Urothelium cell line (cell line): ENCODE measurements around the gene YPEL1.
"Not testable (repeated sequence)": the region's sequence is repeated elsewhere in the genome, so short reads cannot be mapped to it uniquely, and the experiment has no call there.

Experiments used
- DNase-seq: peaks from one replicate; pipeline ENCODE4 v3.0.0; 2011; ENCODE audit warnings: low spot score, mixed read lengths
- FAIRE-seq: peaks from 2 replicates; lab custom pipeline; 2011; peaks lifted over from hg19 to GRCh38; lab: Jason Lieb, UNC

YPEL1 gene

DNA sequence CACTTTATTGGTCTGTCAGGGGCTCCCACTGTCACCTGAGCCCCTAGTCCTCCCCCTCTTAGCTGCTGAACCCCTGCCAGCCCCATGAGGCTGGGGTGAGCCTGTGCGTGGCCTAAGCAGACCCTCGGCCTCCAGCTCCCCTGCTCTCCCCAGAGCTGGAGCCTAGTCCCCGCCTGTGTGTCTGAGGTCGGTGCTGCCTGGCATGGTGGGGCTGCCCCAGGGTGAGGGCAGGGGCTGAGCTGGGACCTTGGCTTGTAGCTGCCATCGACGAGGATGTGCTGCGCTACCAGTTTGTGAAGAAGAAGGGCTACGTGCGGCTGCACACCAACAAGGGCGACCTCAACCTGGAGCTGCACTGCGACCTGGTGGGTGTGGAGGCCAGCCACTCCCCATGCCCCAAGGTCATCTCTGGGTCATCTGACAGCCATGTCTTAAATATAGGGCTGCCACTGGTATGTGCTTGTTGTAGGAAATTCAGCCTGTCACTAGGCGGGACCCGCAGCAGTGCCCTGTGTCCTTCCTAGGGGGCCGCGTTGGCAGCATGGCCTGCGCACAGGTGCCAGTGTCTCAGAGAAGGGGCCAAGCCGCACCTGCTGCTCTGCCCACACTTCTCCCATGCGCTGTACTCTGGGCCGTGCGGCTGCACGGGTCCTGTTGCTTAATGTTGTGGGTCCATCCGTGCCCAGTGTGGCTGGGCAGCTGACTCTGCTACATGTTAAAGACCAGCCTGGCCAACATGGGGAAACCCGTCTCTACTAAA is 48.8 kb downstream of the YPEL1 start:
- FAIRE-seq (peak; percentile 52), DNase-seq (no peak)

- DNase-seq (no peak), FAIRE-seq (no peak)
Observed at GRCh38 chr22:21686193-21686608, 49.4 kb downstream of the YPEL1 start.

GRCh38 chr22:21685164-21685513 is 50.5 kb downstream of the YPEL1 start:
- no peak for FAIRE-seq
- DNase-seq = no peak

DNA sequence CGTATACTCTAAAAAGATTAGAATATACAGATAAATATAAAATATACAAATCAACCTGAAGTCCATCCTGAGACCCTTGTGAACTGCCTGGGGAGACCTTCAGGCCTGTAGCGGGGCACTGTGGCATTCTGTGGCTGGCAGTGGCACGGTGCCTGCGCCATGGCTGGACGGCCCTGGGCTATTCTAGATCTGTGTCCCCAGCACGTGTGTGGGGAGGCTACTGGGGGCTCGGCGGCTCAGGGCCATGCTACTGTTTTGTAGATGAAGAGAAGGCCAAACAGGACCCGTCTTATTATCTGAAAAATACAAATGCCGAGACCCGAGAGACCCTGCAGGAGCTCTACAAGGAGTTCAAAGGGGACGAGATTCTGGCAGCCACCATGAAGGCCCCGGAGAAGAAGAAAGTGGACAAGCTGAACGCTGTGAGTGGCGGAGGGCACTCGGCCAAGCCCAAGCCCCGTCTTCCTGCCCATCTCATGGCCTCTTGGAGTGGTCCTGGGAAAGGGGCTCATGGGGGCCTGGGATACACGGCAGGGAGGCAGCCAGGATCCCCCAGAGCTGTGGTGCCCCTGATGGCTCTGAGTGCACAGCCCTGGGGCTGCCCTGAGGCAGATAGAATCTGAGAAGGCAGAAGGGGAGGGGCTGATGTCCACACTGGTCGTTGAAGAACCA is 51.0 kb downstream of the YPEL1 start:
- DNase-seq (no peak), FAIRE-seq (no peak)

- FAIRE-seq (no peak), DNase-seq (no peak)
Observed at GRCh38 chr22:21683401-21683811, 52.2 kb downstream of the YPEL1 start.

DNA sequence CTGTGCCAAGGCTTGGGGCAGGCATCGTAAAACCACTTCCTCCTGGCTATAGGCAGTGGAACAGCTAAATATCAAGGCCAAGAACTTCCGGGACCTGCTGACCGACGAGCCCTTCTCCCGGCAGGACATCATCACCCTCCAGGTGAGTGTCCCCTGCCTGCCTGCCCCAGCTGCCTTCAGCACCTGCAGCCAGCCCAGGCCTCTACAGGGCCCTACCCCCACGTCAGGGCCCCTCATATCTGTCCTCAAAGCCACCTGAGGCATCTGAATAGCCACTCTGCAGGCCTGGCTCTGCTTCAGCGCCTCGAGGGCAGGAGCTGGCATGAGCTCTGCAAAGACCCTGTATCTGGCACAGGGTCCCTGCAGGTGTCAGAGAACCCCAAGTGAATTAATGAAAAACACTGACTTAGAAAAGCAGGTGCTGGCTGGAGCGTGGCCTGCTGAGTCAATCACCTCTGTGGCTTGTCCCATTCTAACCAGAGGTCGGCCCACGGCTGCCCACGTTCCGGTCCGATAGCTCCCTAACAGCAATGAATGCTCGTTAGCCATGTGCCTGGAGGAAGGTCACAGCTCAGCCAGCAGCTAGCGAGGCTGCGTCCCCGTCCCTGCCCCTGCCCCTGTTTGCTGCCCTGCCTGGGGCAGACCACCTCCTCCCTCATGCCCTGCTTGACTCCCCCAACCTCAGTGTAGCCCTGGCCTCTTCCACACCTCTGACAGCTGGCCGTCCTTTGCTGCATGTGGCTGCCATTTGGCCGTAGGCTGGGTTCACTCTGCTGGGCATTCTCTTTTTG is 53.0 kb downstream of the YPEL1 start:
- no peak for FAIRE-seq
- no peak for DNase-seq

GRCh38 chr22:21681566-21682370 is 53.8 kb downstream of the YPEL1 start:
- DNase-seq (no peak), FAIRE-seq (peak; percentile 58)

- DNase-seq (no peak), FAIRE-seq (peak; percentile 46)
Observed at GRCh38 chr22:21680830-21681565, 54.6 kb downstream of the YPEL1 start.

DNA sequence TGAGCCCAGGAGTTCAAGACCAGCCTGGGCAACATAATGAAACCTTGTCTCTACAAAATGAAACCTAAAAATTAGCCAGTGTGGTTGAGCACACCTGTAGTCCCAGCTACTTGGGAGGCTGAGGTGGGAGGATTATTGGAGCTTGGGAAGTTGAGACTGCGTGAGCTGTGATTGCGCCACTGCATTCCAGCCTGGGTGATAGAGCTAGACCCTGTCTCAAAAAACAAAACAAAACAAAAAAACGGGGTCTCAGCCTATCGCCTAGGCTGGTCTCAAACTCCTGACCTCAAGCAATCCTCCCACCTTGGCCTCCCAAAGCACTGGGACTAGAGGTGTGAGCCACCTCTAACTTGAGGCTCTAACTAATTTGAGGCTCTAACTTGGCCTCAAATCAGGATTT is 56.2 kb downstream of the YPEL1 start:
- DNase-seq (no peak), FAIRE-seq (no peak)

GRCh38 chr22:21678842-21679241 is 56.8 kb downstream of the YPEL1 start:
- FAIRE-seq, DNase-seq: not testable (repeated sequence)

GRCh38 chr22:21677606-21678443 is 57.8 kb downstream of the YPEL1 start:
- peak; percentile 20 for FAIRE-seq
- DNase-seq = no peak

GRCh38 chr22:21674638-21675245 is 60.9 kb downstream of the YPEL1 start:
- DNase-seq (no peak), FAIRE-seq (no peak)

DNA sequence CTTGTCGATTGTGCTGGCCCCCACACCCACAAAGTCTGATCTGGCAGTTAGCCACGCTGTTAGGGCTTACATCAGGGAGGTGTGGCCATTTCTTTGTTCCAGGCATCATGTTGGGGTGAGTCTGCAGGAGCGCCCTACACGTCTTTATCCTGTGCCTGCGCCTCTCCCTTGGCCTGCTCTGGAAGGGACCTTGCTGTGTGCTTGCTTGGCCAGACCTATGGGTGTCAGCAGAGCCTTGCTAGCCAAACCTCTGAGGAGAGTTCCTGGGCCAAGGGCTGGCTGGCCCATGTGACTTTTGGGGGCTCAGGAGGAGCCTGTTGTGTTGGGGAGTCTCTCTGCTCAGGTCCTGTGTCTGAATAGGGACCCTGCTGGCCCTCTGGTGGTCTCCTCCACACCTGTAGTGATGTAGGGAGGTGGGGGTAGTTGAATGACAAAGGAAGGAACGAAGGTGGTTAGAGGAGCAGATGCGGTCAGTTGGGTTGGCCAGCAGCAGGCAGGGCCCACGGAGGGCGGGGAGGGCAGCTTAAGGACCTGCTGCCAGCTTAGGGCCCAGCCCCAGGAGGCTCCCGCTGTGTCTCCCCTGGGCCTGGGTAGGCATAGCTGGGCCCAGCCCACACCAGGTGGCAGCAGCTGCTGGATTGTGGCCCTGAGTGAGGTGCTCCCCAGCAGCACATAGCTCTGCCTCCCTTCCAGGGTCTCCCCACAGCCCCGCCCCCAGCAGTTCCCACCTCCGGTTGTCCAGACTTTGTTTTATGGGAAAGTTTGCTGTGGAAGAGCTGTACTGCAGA is 61.9 kb downstream of the YPEL1 start:
- DNase-seq = no peak

DNA sequence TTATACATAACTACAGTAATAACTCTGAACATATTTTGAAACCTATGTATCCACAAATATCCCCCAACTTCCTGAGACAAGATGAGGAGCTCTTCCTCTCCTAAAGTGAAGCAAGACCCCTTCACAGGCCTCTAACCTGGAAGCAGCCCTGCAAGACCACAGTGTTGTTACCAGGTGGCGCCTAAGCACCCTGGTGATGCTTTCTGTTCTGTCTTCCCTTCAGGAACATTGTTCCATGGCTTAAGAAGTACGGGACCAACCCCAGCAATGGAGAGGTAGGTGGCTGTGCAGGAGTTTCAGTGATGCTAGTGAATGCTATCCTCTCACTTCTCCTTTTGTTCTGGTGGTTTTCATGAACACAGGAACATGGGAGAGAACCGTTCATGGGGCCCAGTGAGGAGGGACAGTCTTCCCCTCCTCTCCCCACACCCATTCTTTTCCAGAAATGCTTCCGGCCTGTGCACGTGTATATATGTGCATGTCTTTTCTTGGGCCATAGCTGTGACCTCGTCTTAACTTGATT is 63.4 kb downstream of the YPEL1 start:
- no peak for DNase-seq
- no peak for FAIRE-seq

More for the DNA sequence above, 61.9 kb downstream of the YPEL1 start:
- no peak for FAIRE-seq

- no peak for FAIRE-seq
- DNase-seq = no peak
Observed at GRCh38 chr22:21669026-21669425, 66.6 kb downstream of the YPEL1 start.

DNA sequence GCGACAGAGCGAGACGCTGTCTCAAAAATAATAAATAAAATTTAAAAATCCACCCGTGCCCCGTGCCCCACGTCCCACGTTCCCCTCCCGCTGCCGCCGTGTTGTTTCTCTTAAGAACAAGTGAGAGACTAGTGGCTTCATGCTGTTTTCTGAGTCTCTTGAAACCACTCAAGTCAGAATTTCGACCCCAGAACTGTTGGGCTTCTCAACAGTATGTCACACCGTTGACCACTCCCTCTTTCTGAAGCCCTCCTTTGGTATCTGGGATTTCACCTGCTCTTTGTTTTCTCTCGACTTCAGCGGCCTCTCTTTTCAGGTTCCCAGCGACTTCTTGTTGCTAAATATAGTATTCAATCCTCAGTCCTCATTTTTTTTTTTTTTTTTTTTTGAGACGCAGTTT is 68.8 kb downstream of the YPEL1 start:
- FAIRE-seq (no peak), DNase-seq (no peak)

DNA sequence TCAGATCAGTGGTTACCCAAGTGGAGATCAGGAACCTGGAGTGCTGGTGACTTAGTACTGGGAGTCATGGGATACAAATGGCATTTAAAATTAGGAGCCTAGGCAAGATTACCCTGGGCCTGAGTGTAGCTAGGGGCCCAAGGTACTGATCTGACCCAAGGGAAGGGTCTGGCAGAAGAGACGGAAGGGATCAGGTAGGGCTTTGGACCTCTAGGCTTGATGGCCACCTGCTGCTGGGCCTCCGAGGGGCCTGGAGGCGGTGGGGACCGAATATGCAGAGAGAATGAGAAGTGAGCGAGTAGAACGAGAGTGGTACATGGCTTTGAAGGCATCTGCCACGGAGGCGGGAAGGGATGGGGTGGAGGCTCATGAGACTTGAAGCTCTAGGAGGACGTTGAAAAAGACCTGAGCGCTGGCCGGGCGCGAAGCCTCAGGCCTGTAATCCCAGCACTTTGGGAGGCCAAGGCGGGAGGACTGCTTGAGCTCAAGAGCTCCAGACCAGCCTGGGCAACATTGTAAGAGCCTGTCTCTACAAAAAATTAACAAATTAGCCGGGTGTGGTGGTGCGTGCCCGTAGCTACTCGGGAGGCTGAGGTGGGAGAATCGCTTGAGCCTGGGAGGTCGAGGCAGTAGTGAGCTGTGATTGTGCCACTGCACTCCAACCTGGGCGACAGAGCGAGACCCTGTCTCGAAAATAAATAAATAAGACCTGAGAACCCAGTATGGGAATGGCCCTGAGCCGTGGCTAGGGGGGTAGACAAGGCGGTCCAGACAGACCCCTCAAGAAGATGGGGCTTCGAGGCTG is 70.3 kb downstream of the YPEL1 start:
- FAIRE-seq = peak; percentile 52
- no peak for DNase-seq
